Pancreas (tissue), 10 donors: ENCODE data around the gene APP. TPM values are rescaled to one million over a fixed set of nuclear protein-coding genes. Genes with fewer than 3 reads are reported as not detected.

Experiments used
- ATAC-seq, 4 donors: fragments of 200-7000 bp; cut with Tn5 transposase; one replicate each; pipeline versions ENCODE4 v1.8.0 to v1.9.1; 2020; ENCODE audit warnings: mild to moderate bottlenecking in 4 of 4, moderate library complexity in 4 of 4
- DNase-seq, 6 donors: peaks; one replicate each; pipeline ENCODE4 v3.0.0-alpha.2; 2020
- FAIRE-seq: peaks from 2 replicates; lab custom pipeline; 2012; peaks lifted over from hg19 to GRCh38; lab: Jason Lieb, UNC
- H3K27ac ChIP-seq, 4 donors: fragments of 200-600 bp; sonication (generic); 1 replicate in 3 of 4; 2 replicates in 1 of 4; pipeline versions ENCODE4 v1.5.0 to v1.8.0; 2020
- H3K27me3 ChIP-seq, 4 donors: fragments of 200-600 bp; one replicate each; pipeline ENCODE4 v1.8.0; 2021
- H3K36me3 ChIP-seq, 3 donors: fragments of 200-600 bp; sonication (generic) in 1 of 3; one replicate each; pipeline versions ENCODE4 v1.5.0 to v1.8.0; 2020 to 2021
- H3K4me1 ChIP-seq, 3 donors: fragments of 200-600 bp; one replicate each; pipeline ENCODE4 v1.8.0; 2021
- H3K4me3 ChIP-seq, 4 donors: fragments of 200-600 bp; sonication (generic) in 2 of 4; one replicate each; pipeline versions ENCODE4 v1.5.0 to v1.8.0; 2020 to 2021
- H3K9me3 ChIP-seq, 4 donors: fragments of 200-600 bp; one replicate each; pipeline ENCODE4 v1.8.0; 2021
- CTCF ChIP-seq, 4 donors: fragments of 200-600 bp; sonication (generic) in 3 of 4; IDR thresholded peaks; one replicate each; pipeline versions ENCODE4 v1.5.0 to v1.8.0; 2021; ENCODE audit warnings: antibody characterized with exemption in 4 of 4
- WGBS, 2 donors: extraction: QIAGEN DNeasy Blood & Tissue Kit; methylation state at CpG; one replicate each; pipeline ENCODE4 v1.1.7; 2013; 5-methylcytosine and 5-hydroxymethylcytosine counted together
- intact Hi-C, 3 donors: fragments of 100-400 bp; cut with DNase I; formaldehyde crosslinking; loops; one replicate each; pipeline versions ENCODE4 v1.11.1 to v1.14.2; 2022
- polyA plus RNA-seq, 2 donors: library from polyadenylated mRNA; stranded (reverse); fragments of 200-250 nt; gene quantifications; one replicate each; pipeline ENCODE4 v1.2.3, GENCODE V29; 2013
- total RNA-seq, 6 donors: library from RNA; stranded (reverse); fragmentation: NEBNext Ultra II Directional in 4 of 6; extraction: Animal tissue kit (Norgen Biotek cat#: 25700) in 4 of 6; gene quantifications; one replicate each; pipeline versions ENCODE4 v1.2.1 to v1.2.4, GENCODE V29; 2021 to 2023
- donor health status: healthy with polysubstance abuse.
- donor health status: DM: no; HTN: no; CAD: no; lungs with moderate emphysema.
- donor health status: DM: no; HTN: no; CAD: no.
- donor health status: control.
- donor health status: control.
- donor health status: Bipolar disorder and iron deficiency.
- donor health status: DM: yes; HTN: yes; CAD: no.
- donor health status: DM: no; HTN: no; CAD: no.
- donor health status: DM: no; HTN: no; CAD: no.
- donor health status: DM: yes; HTN: yes; CAD: no.

Gene APP
- total and polyA plus RNA-seq, 8 donors, result 50.7 to 372 (median 165) TPM

GRCh38 chr21:25964015-25964414 is 206.6 kb downstream of the APP start:
- no peaks in the 10 kb centered on the region for H3K4me1 ChIP-seq
- WGBS, 2 donors, result 87 to 88% methylated on average over 5 of the region's 5 CpGs
- H3K4me3 ChIP-seq, result no peak overlapping the region
- intact Hi-C loops, result no loop called here
- FAIRE-seq, result no peak
- H3K9me3 ChIP-seq, result no peaks in the 10 kb centered on the region
- H3K27me3 ChIP-seq, result no peaks in the 10 kb centered on the region
- no peaks in the 10 kb centered on the region for H3K36me3 ChIP-seq
- no peak for TF ChIP-seq CTCF (IDR thresholded peaks at IDR 0.05)
- ATAC-seq, result peak in 3 of 4 donors; percentile 29 to 59 (median 34)
- DNase-seq, result no peak
- H3K27ac ChIP-seq, result peak overlapping the region in 2 of 4 donors; percentile 34 to 60

- Histone ChIP-seq H3K27me3 (no peaks in the 10 kb centered on the region), H3K36me3 (no peaks in the 10 kb centered on the region), H3K27ac (peak overlapping the region in 2 of 4 donors; percentile 34 to 60), H3K9me3 (no peaks in the 10 kb centered on the region), H3K4me1 (no peaks in the 10 kb centered on the region), H3K4me3 (no peak overlapping the region)
- DNase-seq (no peak), FAIRE-seq (no peak), ATAC-seq (peak; percentile 50 to 82 (median 75))
- intact Hi-C loops, result no loop called here
- TF ChIP-seq CTCF (IDR thresholded peaks at IDR 0.05), result no peak
- WGBS, 2 donors, result 58 to 70% methylated on average over 5 of the region's 5 CpGs
These were observed 207.4 kb downstream of the APP start for GRCh38 chr21:25963181-25963580.

GRCh38 chr21:25961042-25961441 is 209.5 kb downstream of the APP start:
- FAIRE-seq, result no peak
- no peaks in the 10 kb centered on the region for H3K27me3 ChIP-seq
- no peaks in the 10 kb centered on the region for H3K4me1 ChIP-seq
- TF ChIP-seq CTCF (IDR thresholded peaks at IDR 0.05), result no peak
- H3K27ac ChIP-seq, result no peak overlapping the region
- WGBS, 2 donors, result 70 to 74% methylated on average over 3 of the region's 3 CpGs
- intact Hi-C loops, result no loop called here
- H3K36me3 ChIP-seq, result no peaks in the 10 kb centered on the region
- ATAC-seq, result no peak
- DNase-seq, result no peak
- no peak overlapping the region for H3K4me3 ChIP-seq
- H3K9me3 ChIP-seq, result no peaks in the 10 kb centered on the region

- FAIRE-seq, result no peak
These were observed 210.2 kb downstream of the APP start for GRCh38 chr21:25960402-25960801.

More at GRCh38 chr21:25960402-25960801, 210.2 kb downstream of the APP start:
- intact Hi-C loops, result no loop called here
- Histone ChIP-seq H3K27ac (no peak overlapping the region), H3K4me3 (no peak overlapping the region), H3K36me3 (no peaks in the 10 kb centered on the region), H3K27me3 (no peaks in the 10 kb centered on the region), H3K4me1 (no peaks in the 10 kb centered on the region), H3K9me3 (no peaks in the 10 kb centered on the region)
- no peak for TF ChIP-seq CTCF (IDR thresholded peaks at IDR 0.05)
- ATAC-seq, result no peak
- WGBS, 2 donors, result 93 to 96% methylated on average over 4 of the region's 4 CpGs
- no peak for DNase-seq
